ENCODE measurements around the gene ITGA11.

- no peak for TF ChIP-seq POLR2A (IDR thresholded peaks at IDR 0.05)
- TF ChIP-seq, protein P1, sequence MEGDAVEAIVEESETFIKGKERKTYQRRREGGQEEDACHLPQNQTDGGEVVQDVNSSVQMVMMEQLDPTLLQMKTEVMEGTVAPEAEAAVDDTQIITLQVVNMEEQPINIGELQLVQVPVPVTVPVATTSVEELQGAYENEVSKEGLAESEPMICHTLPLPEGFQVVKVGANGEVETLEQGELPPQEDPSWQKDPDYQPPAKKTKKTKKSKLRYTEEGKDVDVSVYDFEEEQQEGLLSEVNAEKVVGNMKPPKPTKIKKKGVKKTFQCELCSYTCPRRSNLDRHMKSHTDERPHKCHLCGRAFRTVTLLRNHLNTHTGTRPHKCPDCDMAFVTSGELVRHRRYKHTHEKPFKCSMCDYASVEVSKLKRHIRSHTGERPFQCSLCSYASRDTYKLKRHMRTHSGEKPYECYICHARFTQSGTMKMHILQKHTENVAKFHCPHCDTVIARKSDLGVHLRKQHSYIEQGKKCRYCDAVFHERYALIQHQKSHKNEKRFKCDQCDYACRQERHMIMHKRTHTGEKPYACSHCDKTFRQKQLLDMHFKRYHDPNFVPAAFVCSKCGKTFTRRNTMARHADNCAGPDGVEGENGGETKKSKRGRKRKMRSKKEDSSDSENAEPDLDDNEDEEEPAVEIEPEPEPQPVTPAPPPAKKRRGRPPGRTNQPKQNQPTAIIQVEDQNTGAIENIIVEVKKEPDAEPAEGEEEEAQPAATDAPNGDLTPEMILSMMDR (IDR thresholded peaks at IDR 0.05): no peak
These were observed 28.6 kb downstream of the ITGA11 start for GRCh38 chr15:68403161-68403941.
